GM12878 (cell line): ENCODE results near the gene PPP1R12B. TPM values are rescaled to one million over a fixed set of nuclear protein-coding genes. Genes with fewer than 3 reads are reported as not detected.

ENCODE experiments used
- ATAC-seq: fragments of 200-7000 bp; cut with Tn5 transposase; 3 replicates; pipeline ENCODE4 v1.9.1; 2020; ENCODE audit warnings: mild to moderate bottlenecking, moderate library complexity
- BruUV-seq: library from RNA; stranded (reverse); fragments of 400-500 nt; replicated peaks from 2 replicates; lab custom pipeline; 2021; lab: Mats Ljungman, UMichigan
- CTCF ChIA-PET: fragments of 300-600 bp; sonication (Branson Sonifier 250); formaldehyde crosslinking; extraction: SDS; loops from one replicate; lab custom pipeline; 2021; ENCODE audit warnings: inconsistent platforms; lab: Yijun Ruan, JAX
- POLR2A ChIA-PET: fragments of 350-600 bp; formaldehyde crosslinking; extraction: SDS; loops from one replicate; lab custom pipeline; 2021; ENCODE audit warnings: inconsistent platforms; lab: Charles Lee
- RAD21 ChIA-PET: fragments of 300-600 bp; sonication (Branson Sonifier 250); formaldehyde crosslinking; loops from one replicate; lab custom pipeline; 2023; ENCODE audit warnings: antibody characterized with exemption; ENCODE audit not compliant: unreplicated experiment; lab: Charles Lee
- SMC1A ChIA-PET: fragments of 300-600 bp; sonication (Branson Sonifier 250); formaldehyde crosslinking; loops from one replicate; lab custom pipeline; 2023; ENCODE audit not compliant: unreplicated experiment, uncharacterized antibody; lab: Charles Lee
- DNase-seq: peaks from one replicate; pipeline ENCODE4 v3.0.0-alpha.2; 2011; ENCODE audit warnings: low read depth, low spot score
- FAIRE-seq: peaks from 3 replicates; lab custom pipeline; 2011; peaks lifted over from hg19 to GRCh38; lab: Jason Lieb, UNC
- H2AFZ ChIP-seq: 2 replicates; pipeline ENCODE4 v1.6.0; 2011; ENCODE audit warnings: low read depth, low read length, control low read depth; ENCODE audit not compliant: control insufficient read depth
- H3K27ac ChIP-seq: 2 replicates; pipeline ENCODE4 v1.5.1; 2011; ENCODE audit warnings: control low read depth; ENCODE audit not compliant: control insufficient read depth, insufficient read depth
- H3K27me3 ChIP-seq, 2 experiments: replicated peaks in 1 of 2; 2 replicates each; pipeline versions ENCODE4 v1.6.0 to v1.6.1; 2011; ENCODE audit warnings: low read length in 1 of 2; ENCODE audit not compliant: control insufficient read depth in 2 of 2, insufficient read depth in 2 of 2
- H3K36me3 ChIP-seq, 2 experiments: 2 replicates each; pipeline ENCODE4 v1.5.1; 2011; ENCODE audit warnings: low read length in 1 of 2; ENCODE audit not compliant: control insufficient read depth in 2 of 2, insufficient read depth in 2 of 2
- H3K4me1 ChIP-seq: 2 replicates; pipeline ENCODE4 v1.6.1; 2011; ENCODE audit warnings: mild to moderate bottlenecking, low read length, moderate library complexity, mixed read lengths; ENCODE audit not compliant: control insufficient read depth, insufficient read depth
- H3K4me2 ChIP-seq: 2 replicates; pipeline ENCODE4 v1.6.0; 2011; ENCODE audit warnings: control low read depth; ENCODE audit not compliant: control insufficient read depth, insufficient read depth
- H3K4me3 ChIP-seq: fragments of 200-600 bp; sonication (generic); 2 replicates; pipeline ENCODE4 v1.5.1; 2016
- H3K79me2 ChIP-seq: 2 replicates; pipeline ENCODE4 v1.6.0; 2011; ENCODE audit warnings: low read length; ENCODE audit not compliant: control insufficient read depth, insufficient read depth
- H3K9ac ChIP-seq: 2 replicates; pipeline ENCODE4 v1.8.0; 2011; ENCODE audit warnings: low read length, control low read depth, mixed read lengths; ENCODE audit not compliant: control insufficient read depth, insufficient read depth
- H3K9me3 ChIP-seq: replicated peaks from 3 replicates; pipeline ENCODE4 v1.5.1; 2011; ENCODE audit warnings: mild to moderate bottlenecking, low read length; ENCODE audit not compliant: control insufficient read depth, insufficient read depth
- H4K20me1 ChIP-seq: 2 replicates; pipeline ENCODE4 v1.6.0; 2011; ENCODE audit not compliant: control insufficient read depth, insufficient read depth
- ASH2L ChIP-seq: fragments of 300-600, 200-600 bp; sonication (generic); IDR thresholded peaks from 2 replicates; pipeline ENCODE4 v1.6.1; 2017; ENCODE audit warnings: low read depth, mild to moderate bottlenecking, borderline replicate concordance
- EP300 ChIP-seq, 2 experiments: fragments of 150-350 bp in 1 of 2; IDR thresholded peaks; 2 replicates each; pipeline ENCODE4 v1.6.1; 2011 to 2012; ENCODE audit warnings: low read depth in 2 of 2, low read length in 2 of 2, borderline replicate concordance in 1 of 2, improper control_type of control experiment in 1 of 2, inconsistent platforms in 1 of 2; ENCODE audit not compliant: control insufficient read depth in 1 of 2
- FOXM1 ChIP-seq: IDR thresholded peaks from 2 replicates; pipeline ENCODE4 v1.6.1; 2012; ENCODE audit warnings: low read depth, mild to moderate bottlenecking, inconsistent platforms, low read length, moderate library complexity
- IKZF2 ChIP-seq, 2 experiments: fragments of 450-650 bp; IDR thresholded peaks; 2 replicates each; pipeline ENCODE4 v1.6.1; 2017; ENCODE audit warnings: mild to moderate bottlenecking in 2 of 2, moderate library complexity in 2 of 2
- IRF4 ChIP-seq: IDR thresholded peaks from 2 replicates; pipeline ENCODE4 v1.6.1; 2011; ENCODE audit warnings: low read depth, low read length
- LARP7 ChIP-seq: fragments of 450-650 bp; IDR thresholded peaks from 2 replicates; pipeline ENCODE4 v1.6.1; 2017; ENCODE audit warnings: mild to moderate bottlenecking
- MEF2B ChIP-seq: fragments of 450-650 bp; IDR thresholded peaks from 2 replicates; pipeline ENCODE4 v1.6.1; 2018; ENCODE audit warnings: mild to moderate bottlenecking, moderate library complexity; ENCODE audit not compliant: partially characterized antibody, poor library complexity, severe bottlenecking
- NRF1 ChIP-seq: conservative IDR thresholded peaks from 2 replicates; pipeline ENCODE4 v1.6.1; 2011; ENCODE audit warnings: mild to moderate bottlenecking, low read depth, low read length, improper control_type of control experiment
- TCF7 ChIP-seq: IDR thresholded peaks from 2 replicates; pipeline ENCODE4 v1.6.1; 2014; ENCODE audit warnings: antibody characterized with exemption, borderline replicate concordance
- ZNF384 ChIP-seq: IDR thresholded peaks from 2 replicates; pipeline ENCODE4 v1.6.1; 2012; ENCODE audit warnings: low read depth, mild to moderate bottlenecking, low read length, improper control_type of control experiment, borderline replicate concordance
- in situ Hi-C: fragments of 300-500 bp; cut with MboI; formaldehyde crosslinking; loops from 9 replicates; pipeline ENCODE4 v1.14.3; 2018; ENCODE audit warnings: mixed read lengths
- intact Hi-C: fragments of 100-400 bp; cut with micrococcal nuclease; formaldehyde crosslinking; loops from one replicate; pipeline ENCODE4 v1.14.2; 2022; ENCODE audit not compliant: unreplicated experiment
- polyA plus RNA-seq, 11 experiments: library from polyadenylated mRNA; depleted of rRNA in 4 of 11; unstranded in 6 of 11; stranded (reverse) in 5 of 11; fragments of >200 nt; fragmentation: Nextera tagmentation in 4 of 11; fragmentation: Illumina TruSeq in 1 of 11; extraction: Ambion mirVana in 4 of 11; extraction: Trizol in 1 of 11; gene quantifications; 1 replicate in 1 of 11; 2 replicates in 10 of 11; pipeline versions ENCODE4 v1.2.1 to v1.2.3, GENCODE V29; 2011 to 2016; ENCODE audit warnings: inconsistent platforms in 2 of 11, missing spikeins in 2 of 11, low read depth in 1 of 11
- total RNA-seq, 4 experiments: library from RNA; depleted of rRNA in 3 of 4; stranded (reverse); fragments of >200 nt in 3 of 4; fragmentation: Illumina TruSeq in 1 of 4; extraction: Trizol in 1 of 4; gene quantifications; 2 replicates each; pipeline versions ENCODE4 v1.2.1 to v1.2.3, GENCODE V29; 2013 to 2021
- TF ChIP-seq, protein P1 (sequence below): fragments of 450-650 bp; IDR thresholded peaks from 2 replicates; pipeline ENCODE4 v1.6.1; 2017; ENCODE audit warnings: low read depth, mild to moderate bottlenecking, moderate library complexity
- TF ChIP-seq, protein P2 (sequence below): fragments of 450-650 bp; IDR thresholded peaks from 2 replicates; pipeline ENCODE4 v1.6.1; 2017; ENCODE audit warnings: antibody characterized with exemption, mild to moderate bottlenecking, moderate library complexity
- TF ChIP-seq, protein P3 (sequence below): fragments of 450-650 bp; IDR thresholded peaks from 2 replicates; pipeline ENCODE4 v1.6.1; 2014; ENCODE audit warnings: mild to moderate bottlenecking

Gene PPP1R12B
- total and polyA plus RNA-seq, 10 of the 15 experiments (the other 5 are each of a cell fraction or from before 2014, with no cell fraction given): 0.29 to 9.4 (median 4.7) TPM

DNA sequence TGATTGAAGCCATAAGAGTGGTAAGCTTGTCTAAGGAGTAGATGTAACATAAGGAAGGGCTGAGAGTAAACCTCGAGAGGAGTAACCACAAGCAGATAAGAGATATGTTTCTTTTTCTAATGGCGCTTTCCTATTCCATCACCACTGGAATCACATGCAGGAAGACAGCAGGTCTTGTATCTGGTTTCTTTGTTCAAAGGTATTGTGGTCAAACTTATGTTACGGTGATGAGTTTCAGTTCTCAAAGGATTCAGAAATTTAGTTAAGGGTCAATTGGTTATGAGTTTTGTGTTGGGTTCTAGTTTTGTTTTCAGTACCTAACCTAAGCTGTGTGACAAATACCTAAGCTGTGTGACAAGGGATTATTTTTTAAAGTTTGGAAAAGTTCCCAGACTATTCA, 198.3 kb downstream of the PPP1R12B start (continued):
- TF ChIP-seq, protein P1, sequence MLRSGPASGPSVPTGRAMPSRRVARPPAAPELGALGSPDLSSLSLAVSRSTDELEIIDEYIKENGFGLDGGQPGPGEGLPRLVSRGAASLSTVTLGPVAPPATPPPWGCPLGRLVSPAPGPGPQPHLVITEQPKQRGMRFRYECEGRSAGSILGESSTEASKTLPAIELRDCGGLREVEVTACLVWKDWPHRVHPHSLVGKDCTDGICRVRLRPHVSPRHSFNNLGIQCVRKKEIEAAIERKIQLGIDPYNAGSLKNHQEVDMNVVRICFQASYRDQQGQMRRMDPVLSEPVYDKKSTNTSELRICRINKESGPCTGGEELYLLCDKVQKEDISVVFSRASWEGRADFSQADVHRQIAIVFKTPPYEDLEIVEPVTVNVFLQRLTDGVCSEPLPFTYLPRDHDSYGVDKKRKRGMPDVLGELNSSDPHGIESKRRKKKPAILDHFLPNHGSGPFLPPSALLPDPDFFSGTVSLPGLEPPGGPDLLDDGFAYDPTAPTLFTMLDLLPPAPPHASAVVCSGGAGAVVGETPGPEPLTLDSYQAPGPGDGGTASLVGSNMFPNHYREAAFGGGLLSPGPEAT: peak; percentile 53

DNA sequence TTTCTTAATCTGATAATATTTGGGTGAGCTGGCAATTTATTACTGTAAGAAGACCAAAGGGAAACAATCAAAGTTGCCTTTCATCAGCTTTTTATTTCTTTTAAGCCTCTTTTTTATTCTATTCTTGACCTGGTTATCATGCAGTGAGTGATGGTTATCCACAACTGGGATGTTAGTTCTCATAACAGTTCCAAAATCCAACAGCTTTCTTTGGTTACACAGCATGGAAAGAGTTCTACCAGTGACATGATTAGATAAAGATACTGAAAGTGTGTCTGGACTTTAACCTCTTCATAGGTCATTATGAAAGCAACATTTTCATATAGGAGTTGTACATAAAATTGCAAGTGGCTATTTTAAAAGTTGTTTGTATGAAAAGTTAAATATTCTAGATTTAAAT, 198.7 kb downstream of the PPP1R12B start:
- Histone ChIP-seq H4K20me1 (no peaks in the 10 kb centered on the region), H2AFZ (no peak overlapping the region), H3K79me2 (no peaks in the 10 kb centered on the region), H3K9ac (no peak overlapping the region), H3K9me3 (no peaks in the 10 kb centered on the region), H3K27me3 (no peaks in the 10 kb centered on the region), H3K36me3 (no peaks in the 10 kb centered on the region), H3K4me3 (no peak overlapping the region), H3K4me1 (peaks cover 7% of the 10 kb centered on the region; the same call in 1 of the 2 replicates), H3K4me2 (no peak overlapping the region; the same call in 1 of the 2 replicates), H3K27ac (no peak overlapping the region)
- FAIRE-seq (no peak), DNase-seq (no peak), ATAC-seq (peak; percentile 80)
- intact Hi-C loops: loop anchor here (2.0 kb wide), 1 partner anchor 18 kb away; no protein-coding TSS in a partner anchor
- ChIA-PET POLR2A (interaction anchor here (0.6 to 2.1 kb wide), 4 partner anchors 9 to 18 kb away, joined by 3 to 6 read pairs (median 4); no protein-coding TSS in a partner anchor), CTCF (interaction anchor here (0.6 to 1.9 kb wide), 6 partner anchors 15 to 39 kb away, joined by 3 to 14 read pairs (median 5); no protein-coding TSS in a partner anchor), RAD21 (interaction anchor here (0.8 to 2.4 kb wide), 3 partner anchors 15 to 19 kb away, joined by 3 to 8 read pairs (median 5); no protein-coding TSS in a partner anchor), SMC1A (interaction anchor here (0.7 to 1.6 kb wide), 8 partner anchors 12 to 173 kb away, joined by 3 to 14 read pairs (median 5); no protein-coding TSS in a partner anchor)
- in situ Hi-C loops: no loop called here
- no TSS peak for BruUV-seq
- TF ChIP-seq TCF7 (no peak), EP300 (IDR thresholded peaks at IDR 0.05; ENCODE audit: borderline replicate concordance in 1 of 2, control insufficient read depth in 1 of 2, low read depth in 2 of 2, low read length in 2 of 2) (no peak), ASH2L (no peak), IKZF2 (IDR thresholded peaks at IDR 0.05) (0 out of 4 replicates have a peak, but pooled peaks of 1 of the 2 experiments have one; percentile 6), FOXM1 (no peak), NRF1 (no peak), ZNF384 (no peak), MEF2B (no peak), IRF4 (no peak), LARP7 (no peak)
- TF ChIP-seq, protein P1: no peak; the same call in 1 of the 2 replicates
- TF ChIP-seq, protein P2, sequence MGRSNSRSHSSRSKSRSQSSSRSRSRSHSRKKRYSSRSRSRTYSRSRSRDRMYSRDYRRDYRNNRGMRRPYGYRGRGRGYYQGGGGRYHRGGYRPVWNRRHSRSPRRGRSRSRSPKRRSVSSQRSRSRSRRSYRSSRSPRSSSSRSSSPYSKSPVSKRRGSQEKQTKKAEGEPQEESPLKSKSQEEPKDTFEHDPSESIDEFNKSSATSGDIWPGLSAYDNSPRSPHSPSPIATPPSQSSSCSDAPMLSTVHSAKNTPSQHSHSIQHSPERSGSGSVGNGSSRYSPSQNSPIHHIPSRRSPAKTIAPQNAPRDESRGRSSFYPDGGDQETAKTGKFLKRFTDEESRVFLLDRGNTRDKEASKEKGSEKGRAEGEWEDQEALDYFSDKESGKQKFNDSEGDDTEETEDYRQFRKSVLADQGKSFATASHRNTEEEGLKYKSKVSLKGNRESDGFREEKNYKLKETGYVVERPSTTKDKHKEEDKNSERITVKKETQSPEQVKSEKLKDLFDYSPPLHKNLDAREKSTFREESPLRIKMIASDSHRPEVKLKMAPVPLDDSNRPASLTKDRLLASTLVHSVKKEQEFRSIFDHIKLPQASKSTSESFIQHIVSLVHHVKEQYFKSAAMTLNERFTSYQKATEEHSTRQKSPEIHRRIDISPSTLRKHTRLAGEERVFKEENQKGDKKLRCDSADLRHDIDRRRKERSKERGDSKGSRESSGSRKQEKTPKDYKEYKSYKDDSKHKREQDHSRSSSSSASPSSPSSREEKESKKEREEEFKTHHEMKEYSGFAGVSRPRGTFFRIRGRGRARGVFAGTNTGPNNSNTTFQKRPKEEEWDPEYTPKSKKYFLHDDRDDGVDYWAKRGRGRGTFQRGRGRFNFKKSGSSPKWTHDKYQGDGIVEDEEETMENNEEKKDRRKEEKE: no peak
- TF ChIP-seq, protein P3, sequence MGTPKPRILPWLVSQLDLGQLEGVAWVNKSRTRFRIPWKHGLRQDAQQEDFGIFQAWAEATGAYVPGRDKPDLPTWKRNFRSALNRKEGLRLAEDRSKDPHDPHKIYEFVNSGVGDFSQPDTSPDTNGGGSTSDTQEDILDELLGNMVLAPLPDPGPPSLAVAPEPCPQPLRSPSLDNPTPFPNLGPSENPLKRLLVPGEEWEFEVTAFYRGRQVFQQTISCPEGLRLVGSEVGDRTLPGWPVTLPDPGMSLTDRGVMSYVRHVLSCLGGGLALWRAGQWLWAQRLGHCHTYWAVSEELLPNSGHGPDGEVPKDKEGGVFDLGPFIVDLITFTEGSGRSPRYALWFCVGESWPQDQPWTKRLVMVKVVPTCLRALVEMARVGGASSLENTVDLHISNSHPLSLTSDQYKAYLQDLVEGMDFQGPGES: no peak
